HG02623 (cell line): Measurements from ENCODE around the gene GBF1.
"Not testable (repeated sequence)": the region's sequence is repeated elsewhere in the genome, so short reads cannot be mapped to it uniquely, and the experiment has no call there.

Experiments
- ATAC-seq: cut with Tn5 transposase; IDR thresholded peaks from one replicate; pipeline ENCODE4 v1.9.1; 2021; ENCODE audit warnings: moderate library complexity; ENCODE audit not compliant: unreplicated experiment

Gene GBF1

DNA sequence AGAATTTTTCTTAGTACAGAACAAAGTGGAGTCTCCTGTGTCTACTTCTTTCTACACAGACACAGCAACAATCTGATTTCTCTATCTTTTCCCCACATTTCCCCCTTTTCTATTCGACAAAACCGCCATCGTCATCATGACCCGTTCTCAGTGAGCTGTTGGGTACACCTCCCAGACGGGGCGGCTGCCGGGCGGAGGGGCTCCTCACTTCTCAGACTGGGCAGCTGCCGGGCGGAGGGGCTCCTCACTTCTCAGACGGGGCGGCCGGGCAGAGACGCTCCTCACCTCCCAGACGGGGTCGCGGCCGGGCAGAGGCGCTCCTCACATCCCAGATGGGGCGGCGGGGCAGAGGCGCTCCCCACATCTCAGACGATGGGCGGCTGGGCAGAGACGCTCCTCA lies 56.0 kb downstream of the GBF1 start:
- ATAC-seq, result not testable (repeated sequence)

DNA sequence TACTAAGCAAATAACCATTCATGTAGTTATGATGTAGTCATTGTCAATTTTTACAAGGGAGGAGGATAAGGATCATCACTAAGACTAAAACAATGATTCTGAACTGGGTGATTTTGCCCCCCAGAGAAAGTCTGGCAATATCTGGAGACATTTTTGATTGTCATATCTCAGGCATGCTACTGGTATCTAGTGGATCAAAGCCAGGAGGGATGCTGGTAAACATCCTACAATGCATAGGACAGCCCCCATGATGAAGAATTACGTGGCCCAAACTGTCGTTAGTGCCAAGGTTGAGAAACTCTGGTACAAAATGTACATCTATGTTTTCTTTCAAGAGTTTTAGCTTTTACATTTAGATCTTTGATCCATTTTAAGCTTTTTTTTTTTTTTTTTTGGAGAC lies 57.3 kb downstream of the GBF1 start:
- no peak for ATAC-seq

DNA sequence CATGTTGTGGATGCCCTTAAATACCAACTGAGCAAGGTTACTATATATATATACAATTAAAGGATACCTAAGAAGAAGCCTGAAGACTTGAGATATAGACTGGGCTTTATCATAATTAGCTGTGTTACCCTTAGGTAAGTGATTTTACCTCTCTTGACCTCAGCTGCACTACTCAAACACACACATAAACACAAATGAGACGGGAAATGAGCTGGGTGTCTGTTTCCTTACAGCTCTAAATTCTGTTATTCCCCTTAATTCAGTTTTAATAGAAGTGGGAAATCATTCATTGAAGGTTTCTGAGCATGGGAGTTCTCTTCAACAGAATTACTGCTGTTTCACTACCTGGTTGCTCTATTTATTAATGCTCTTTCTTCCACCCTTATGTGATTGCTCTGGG lies 60.7 kb downstream of the GBF1 start:
- no peak for ATAC-seq

- no peak for ATAC-seq
These were observed 61.4 kb downstream of the GBF1 start for GRCh38 chr10:102306710-102307109.

GRCh38 chr10:102308318-102308717 lies 63.0 kb downstream of the GBF1 start:
- ATAC-seq, result not testable (repeated sequence)

DNA sequence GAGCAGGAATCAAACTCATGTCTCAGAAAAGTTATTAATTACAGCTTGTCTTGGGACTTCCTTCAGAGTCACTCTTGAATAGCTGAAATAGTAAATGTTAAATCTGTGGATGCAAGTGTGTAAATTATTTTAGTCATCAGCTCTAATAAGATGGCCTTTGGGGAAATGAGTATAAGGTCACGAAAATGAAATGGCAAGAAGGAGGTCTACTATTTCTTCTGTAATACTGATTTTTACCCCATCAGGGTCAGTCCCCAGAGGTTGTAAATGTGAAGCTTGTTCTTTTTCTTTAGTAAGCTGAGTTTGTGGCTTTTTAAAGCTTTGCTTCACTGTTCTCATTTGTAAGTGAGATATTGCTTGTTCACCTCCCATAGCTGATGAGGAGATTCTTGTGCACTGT lies 63.9 kb downstream of the GBF1 start:
- ATAC-seq, result no peak

DNA sequence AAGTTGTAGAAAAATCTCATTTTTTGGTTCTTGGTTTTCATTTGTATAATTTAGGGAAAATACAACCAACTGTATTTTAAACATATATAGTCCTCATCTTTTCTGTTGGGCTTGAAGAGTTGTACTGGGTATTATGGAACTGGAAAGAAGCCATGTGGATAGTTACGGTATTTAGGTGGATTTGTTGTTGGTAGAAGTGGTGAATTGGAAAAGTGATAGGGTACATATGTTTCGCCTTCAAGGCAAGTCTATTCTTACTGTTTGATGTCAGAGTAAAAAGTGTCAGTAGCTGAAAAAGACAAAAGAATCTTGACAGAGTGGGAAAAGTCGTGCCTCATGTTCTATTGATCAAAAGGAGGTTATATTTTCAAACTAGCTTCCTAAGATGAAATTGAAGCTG lies 64.6 kb downstream of the GBF1 start:
- ATAC-seq, result no peak

DNA sequence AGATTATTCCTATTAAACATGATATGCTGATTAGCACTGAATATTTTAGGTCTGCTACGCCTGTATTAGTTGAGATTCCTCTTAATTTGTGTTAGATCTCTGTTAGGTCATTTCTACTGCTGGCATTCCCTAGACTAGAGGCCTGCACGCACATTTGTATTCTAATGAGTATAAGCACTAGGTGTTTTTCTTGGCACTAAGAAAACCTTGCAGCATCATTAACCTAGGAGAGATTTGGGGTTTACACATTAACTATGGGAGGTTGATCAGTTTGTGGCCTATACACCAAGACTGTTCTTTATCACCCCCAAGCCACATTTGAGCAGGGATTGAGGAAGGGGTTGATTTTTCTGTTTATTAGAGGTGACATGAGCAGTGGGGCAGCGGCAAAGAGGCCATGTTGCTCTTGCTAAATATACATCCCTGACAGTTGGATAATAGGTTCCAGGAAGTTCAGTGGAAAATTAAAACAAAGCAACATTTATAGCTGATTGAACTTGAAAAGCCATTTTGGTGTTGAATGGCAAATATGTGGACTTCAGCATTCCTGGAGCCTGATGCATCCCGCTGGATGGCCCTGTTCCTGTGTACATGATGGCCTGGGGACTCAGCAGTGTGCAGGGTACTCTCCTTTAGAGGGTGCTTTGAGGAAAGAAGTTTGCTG lies 65.2 kb downstream of the GBF1 start:
- no peak for ATAC-seq

GRCh38 chr10:102311025-102311420 lies 65.7 kb downstream of the GBF1 start:
- ATAC-seq, result no peak

DNA sequence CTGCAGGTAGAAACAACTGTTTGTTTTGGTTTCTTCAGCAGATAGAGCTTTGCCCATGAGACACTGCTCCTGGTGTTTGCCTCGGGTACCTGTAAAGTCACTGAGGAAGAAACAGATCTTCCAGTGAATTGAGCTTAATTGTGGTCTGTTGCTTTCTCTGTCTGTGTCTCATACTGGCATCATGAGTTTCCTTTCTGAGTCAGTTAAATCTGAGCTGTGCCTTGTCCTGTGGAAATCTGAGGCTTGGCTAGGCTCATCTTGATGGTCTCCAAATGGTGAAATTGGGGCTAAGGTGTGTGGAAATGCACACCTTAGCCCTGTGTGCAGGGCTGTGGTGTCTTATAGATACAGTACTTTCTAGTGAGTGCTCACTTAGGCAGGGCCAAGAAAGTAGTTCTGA lies 67.4 kb downstream of the GBF1 start:
- no peak for ATAC-seq

GRCh38 chr10:102313221-102313896 lies 68.0 kb downstream of the GBF1 start:
- ATAC-seq, result no peak

DNA sequence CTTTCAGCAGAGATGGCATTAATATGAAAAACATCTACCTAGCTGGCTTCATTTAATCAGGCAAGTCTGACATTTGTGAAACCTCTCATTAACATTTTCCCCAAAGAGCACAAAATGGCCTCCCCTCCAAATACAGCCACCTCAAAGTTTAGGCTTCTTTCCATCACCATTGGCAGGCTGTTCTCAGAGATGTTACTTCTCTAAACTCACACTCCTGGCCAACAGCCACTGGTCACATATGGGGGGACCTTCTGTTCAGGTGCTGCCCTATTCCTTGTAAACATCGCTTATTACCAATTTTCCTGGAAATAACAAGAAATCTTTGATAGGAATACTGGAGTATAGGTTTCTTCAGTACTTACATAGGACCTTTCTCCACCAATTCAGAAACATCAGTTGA lies 69.5 kb downstream of the GBF1 start:
- ATAC-seq, result no peak

- ATAC-seq, result no peak
These were observed 71.1 kb downstream of the GBF1 start for GRCh38 chr10:102316421-102316820.

DNA sequence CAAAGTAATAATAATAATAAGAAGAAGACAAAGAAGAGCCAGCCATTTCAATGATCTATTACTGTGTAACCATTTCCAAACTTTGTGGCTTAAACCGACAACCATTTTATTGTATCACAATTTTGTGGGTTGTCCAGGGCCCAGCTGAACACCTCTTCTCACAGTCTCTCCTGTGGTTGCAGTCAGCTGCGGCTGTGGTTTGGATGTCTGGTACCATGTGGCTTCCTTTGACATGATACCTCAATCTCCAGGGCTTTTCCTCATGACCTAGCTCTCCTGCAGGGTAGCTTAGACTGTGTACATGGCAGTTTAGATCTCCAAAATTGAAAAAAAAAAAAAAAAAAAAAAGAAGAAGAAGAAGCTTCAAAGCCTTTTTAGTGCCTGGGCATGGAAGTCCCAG lies 77.6 kb downstream of the GBF1 start:
- ATAC-seq, result no peak

- no peak for ATAC-seq
These were observed 78.7 kb downstream of the GBF1 start for GRCh38 chr10:102324061-102324460.

GRCh38 chr10:102326031-102326430 lies 80.7 kb downstream of the GBF1 start:
- ATAC-seq, result no peak

DNA sequence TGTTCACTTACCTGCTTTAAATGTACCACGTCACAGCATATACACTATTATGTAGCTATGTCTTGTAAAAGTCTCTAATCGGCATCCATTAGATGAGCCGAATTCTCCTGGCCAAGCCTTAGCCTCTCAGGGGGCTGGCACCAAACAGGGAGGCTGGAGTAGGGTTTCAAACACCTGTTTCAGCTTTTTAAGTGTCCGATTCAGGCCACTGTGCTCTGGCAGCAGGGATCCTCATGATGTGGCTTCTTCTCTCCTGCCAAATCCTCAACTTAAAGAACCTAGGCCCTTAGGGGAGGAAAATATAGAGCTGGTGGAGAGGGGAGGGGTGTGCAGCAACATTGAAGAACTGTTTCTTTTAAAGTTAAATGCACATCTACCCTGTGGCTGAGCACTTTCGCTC lies 81.7 kb downstream of the GBF1 start:
- no peak for ATAC-seq

- ATAC-seq, result no peak
These were observed 82.3 kb downstream of the GBF1 start for GRCh38 chr10:102327641-102328040.

GRCh38 chr10:102332772-102333171 lies 87.4 kb downstream of the GBF1 start:
- ATAC-seq, result no peak

GRCh38 chr10:102334101-102334500 lies 88.8 kb downstream of the GBF1 start:
- ATAC-seq, result no peak

DNA sequence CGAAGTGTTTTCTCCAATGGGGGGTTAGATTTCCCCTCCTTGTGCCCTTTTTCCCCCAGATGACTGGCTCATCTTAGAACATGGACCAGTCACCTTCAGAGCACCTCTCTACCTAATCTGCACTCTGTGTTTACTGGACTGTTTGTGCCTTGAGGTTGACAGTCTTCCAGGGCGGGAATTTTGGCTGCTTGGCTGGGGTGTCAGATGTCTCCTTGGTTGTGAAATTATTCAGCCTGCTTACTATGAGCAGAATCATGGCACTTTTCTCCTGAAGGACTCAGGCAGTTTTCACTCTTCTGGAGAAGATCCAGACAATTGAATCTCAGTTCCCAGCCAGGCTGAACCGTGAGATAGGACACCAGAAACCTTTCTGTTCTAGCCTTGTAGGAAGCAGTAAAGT lies 89.9 kb downstream of the GBF1 start:
- ATAC-seq, result no peak

DNA sequence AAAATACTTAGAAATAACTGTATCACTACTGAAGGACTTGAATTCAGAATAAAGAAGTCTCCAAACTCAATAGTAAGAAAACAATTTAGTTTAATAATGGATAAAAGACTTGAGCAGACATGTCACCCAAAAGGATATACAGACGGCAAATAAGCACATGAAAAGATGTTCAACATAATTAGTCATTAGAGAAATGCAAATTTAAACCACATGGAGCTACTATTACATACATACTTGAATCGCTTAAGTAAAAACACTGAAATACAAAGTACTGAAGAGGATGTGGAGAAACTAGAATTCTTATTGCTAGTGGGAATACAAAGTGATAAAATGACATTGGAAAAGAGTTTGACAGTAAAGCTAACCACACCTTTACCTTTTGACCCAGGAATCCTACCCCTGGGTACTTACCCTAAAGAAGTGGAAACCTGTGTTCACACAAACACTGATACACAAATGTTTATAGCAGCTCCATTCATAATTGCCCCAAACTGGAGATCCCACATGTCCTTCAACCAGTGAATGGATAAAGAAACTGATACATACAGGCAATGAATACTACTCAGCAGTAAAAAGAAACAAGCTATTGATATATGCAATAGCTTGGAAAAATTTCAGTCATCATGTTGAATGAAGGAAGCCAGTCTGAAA lies 95.8 kb downstream of the GBF1 start:
- ATAC-seq, result no peak
